Left lung (tissue), 10 donors: ENCODE data around the gene DNAI7. TPM values are rescaled to one million over a fixed set of nuclear protein-coding genes. Genes with fewer than 3 reads are reported as not detected.

Experiments
- ATAC-seq: fragments of 200-7000 bp; cut with Tn5 transposase; one replicate; pipeline ENCODE4 v1.9.1; 2020; ENCODE audit warnings: moderate library complexity
- DNase-seq, 4 donors: peaks; one replicate each; pipeline ENCODE4 v3.0.0-alpha.2; 2013 to 2020
- H3K27ac ChIP-seq, 2 donors: fragments of 200-600 bp; sonication (generic) in 1 of 2; one replicate each; pipeline versions ENCODE4 v1.5.0 to v1.8.0; 2020 to 2021
- H3K27me3 ChIP-seq, 2 donors: fragments of 200-600 bp; sonication (generic) in 1 of 2; one replicate each; pipeline versions ENCODE4 v1.5.0 to v1.8.0; 2020 to 2021
- H3K36me3 ChIP-seq, 2 donors: fragments of 200-600 bp; sonication (generic) in 1 of 2; one replicate each; pipeline versions ENCODE4 v1.5.0 to v1.8.0; 2020 to 2021
- H3K4me1 ChIP-seq, 2 donors: fragments of 200-600 bp; one replicate each; pipeline ENCODE4 v1.8.0; 2021
- H3K4me3 ChIP-seq, 2 donors: fragments of 200-600 bp; sonication (generic) in 1 of 2; one replicate each; pipeline versions ENCODE4 v1.5.0 to v1.8.0; 2020 to 2021; ENCODE audit warnings: mild to moderate bottlenecking in 1 of 2
- H3K9me3 ChIP-seq, 2 donors: fragments of 200-600 bp; sonication (generic) in 1 of 2; one replicate each; pipeline versions ENCODE4 v1.5.0 to v1.8.0; 2020 to 2021
- intact Hi-C, 2 donors: fragments of 100-400 bp; cut with DNase I; formaldehyde crosslinking; loops; one replicate each; pipeline versions ENCODE4 v1.11.2 to v1.14.2; 2022
- polyA plus RNA-seq, 6 donors: library from polyadenylated mRNA; unstranded; fragments of 120-200 nt; gene quantifications; one replicate each; pipeline ENCODE4 v1.2.1, GENCODE V29; 2013; ENCODE audit not compliant: insufficient read length in 6 of 6
- total RNA-seq, 2 donors: library from RNA; stranded (reverse); fragmentation: NEBNext Ultra II Directional; extraction: Animal tissue kit (Norgen Biotek cat#: 25700); gene quantifications; one replicate each; pipeline ENCODE4 v1.2.1, GENCODE V29; 2021
- TF ChIP-seq, protein P1 (sequence below), 2 donors: fragments of 200-600 bp; sonication (generic) in 1 of 2; IDR thresholded peaks; one replicate each; pipeline versions ENCODE4 v1.5.0 to v1.8.0; 2021; ENCODE audit warnings: antibody characterized with exemption in 2 of 2
- donor health status: DM: no; HTN: yes; CAD: no.
- donor health status: DM: no; HTN: no; CAD: no.

Gene DNAI7
- total and polyA plus RNA-seq, 8 donors, result 1.1 to 8.1 (median 4.2) TPM

DNA sequence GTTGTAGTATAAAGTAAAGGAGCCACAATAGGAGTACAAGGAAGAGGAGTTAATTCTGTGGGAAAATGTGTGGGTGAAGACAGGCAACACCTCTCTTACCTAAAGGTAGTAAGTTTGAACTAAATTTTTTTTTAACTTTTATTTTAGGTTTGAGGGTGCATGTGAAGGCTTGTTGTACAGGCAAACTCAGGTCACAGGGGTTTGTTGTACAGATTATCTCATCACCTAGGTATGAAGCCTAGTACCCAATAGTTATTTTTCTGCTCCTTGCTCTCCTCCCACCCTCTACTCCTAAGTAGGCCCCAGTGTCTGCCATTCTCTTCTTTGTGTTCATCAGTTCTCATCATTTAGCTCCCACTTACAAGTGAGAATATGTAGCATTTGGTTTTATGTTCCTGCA is 70.5 kb downstream of the DNAI7 start:
- TF ChIP-seq, protein P1, sequence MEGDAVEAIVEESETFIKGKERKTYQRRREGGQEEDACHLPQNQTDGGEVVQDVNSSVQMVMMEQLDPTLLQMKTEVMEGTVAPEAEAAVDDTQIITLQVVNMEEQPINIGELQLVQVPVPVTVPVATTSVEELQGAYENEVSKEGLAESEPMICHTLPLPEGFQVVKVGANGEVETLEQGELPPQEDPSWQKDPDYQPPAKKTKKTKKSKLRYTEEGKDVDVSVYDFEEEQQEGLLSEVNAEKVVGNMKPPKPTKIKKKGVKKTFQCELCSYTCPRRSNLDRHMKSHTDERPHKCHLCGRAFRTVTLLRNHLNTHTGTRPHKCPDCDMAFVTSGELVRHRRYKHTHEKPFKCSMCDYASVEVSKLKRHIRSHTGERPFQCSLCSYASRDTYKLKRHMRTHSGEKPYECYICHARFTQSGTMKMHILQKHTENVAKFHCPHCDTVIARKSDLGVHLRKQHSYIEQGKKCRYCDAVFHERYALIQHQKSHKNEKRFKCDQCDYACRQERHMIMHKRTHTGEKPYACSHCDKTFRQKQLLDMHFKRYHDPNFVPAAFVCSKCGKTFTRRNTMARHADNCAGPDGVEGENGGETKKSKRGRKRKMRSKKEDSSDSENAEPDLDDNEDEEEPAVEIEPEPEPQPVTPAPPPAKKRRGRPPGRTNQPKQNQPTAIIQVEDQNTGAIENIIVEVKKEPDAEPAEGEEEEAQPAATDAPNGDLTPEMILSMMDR (IDR thresholded peaks at IDR 0.05), result no peak
- DNase-seq, result no peak
- no peaks in the 10 kb centered on the region for H3K4me1 ChIP-seq
- H3K9me3 ChIP-seq, result no peaks in the 10 kb centered on the region
- no peak for ATAC-seq
- H3K4me3 ChIP-seq, result no peak overlapping the region
- H3K27ac ChIP-seq, result no peak overlapping the region
- intact Hi-C loops, result no loop called here
- no peaks in the 10 kb centered on the region for H3K36me3 ChIP-seq
- H3K27me3 ChIP-seq, result no peaks in the 10 kb centered on the region

DNA sequence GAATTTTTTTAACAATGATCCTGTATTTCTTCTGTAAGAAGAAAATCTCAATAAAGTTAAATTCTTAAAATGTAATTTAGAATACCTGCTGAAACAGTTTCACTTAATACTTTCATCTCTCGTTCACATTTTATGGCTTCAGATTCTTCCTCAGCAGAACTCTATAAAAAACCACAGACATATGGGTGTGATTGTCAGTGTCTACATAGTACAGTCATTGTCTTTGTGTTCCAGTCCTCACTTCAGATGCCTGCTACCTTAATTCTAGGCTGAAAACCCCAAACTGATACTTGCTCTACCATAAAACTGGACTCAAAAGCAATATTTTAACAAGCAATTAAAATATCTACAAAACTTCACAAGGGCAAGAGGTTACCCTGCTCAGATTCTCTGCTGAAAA is 71.8 kb downstream of the DNAI7 start:
- ATAC-seq (no peak), DNase-seq (no peak)
- H3K9me3 ChIP-seq, result no peaks in the 10 kb centered on the region
- TF ChIP-seq, protein P1 (IDR thresholded peaks at IDR 0.05), result no peak
- no peak overlapping the region for H3K4me3 ChIP-seq
- intact Hi-C loops, result no loop called here
- H3K36me3 ChIP-seq, result no peaks in the 10 kb centered on the region
- no peak overlapping the region for H3K27ac ChIP-seq
- H3K27me3 ChIP-seq, result no peaks in the 10 kb centered on the region
- H3K4me1 ChIP-seq, result no peaks in the 10 kb centered on the region

DNA sequence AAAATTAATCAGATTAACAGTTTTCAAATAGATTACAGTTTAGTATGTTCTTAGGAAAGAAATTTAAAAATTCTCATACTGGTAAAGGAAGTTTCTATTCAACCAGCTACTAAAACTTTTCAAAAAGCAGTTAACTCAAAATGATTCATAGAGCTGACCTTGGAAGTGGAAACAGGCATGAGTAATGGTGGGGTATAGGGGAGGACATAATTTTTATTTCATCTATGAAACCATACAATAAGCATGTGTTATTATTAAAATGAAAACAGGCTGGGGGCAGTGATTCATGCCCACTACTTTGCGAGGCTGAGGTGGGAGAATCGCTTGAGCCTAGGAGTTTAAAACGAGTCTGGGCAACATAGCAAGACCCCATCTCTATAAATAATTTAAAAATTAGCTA is 73.0 kb downstream of the DNAI7 start:
- Histone ChIP-seq H3K36me3 (no peaks in the 10 kb centered on the region), H3K27ac (no peak overlapping the region), H3K4me3 (no peak overlapping the region), H3K4me1 (no peaks in the 10 kb centered on the region), H3K27me3 (no peaks in the 10 kb centered on the region), H3K9me3 (no peaks in the 10 kb centered on the region)
- ATAC-seq (no peak), DNase-seq (no peak)
- TF ChIP-seq, protein P1 (IDR thresholded peaks at IDR 0.05), result no peak
- intact Hi-C loops, result no loop called here

DNA sequence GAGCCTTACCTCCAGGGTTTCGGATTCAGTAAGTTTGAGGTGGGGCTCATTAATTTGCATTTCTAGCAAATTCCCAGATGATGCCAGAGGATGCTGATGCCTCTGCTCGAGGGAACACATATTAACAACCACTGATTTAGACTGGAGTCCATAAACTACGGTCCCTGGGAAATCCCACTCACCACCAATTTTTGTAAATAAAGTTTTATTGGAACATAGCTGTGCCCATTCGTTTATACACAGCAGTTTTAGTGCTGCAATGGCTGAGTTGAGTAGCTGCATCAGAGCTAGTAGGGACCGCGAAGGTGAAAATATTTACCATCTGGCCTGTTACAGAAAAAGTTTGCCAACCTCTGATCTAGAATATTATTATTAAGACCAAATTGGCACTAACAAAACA is 73.8 kb downstream of the DNAI7 start:
- DNase-seq, result no peak
- no peaks in the 10 kb centered on the region for H3K36me3 ChIP-seq
- H3K4me1 ChIP-seq, result no peaks in the 10 kb centered on the region
- H3K27ac ChIP-seq, result no peak overlapping the region
- no peaks in the 10 kb centered on the region for H3K9me3 ChIP-seq
- H3K4me3 ChIP-seq, result no peak overlapping the region
- intact Hi-C loops, result no loop called here
- no peak for ATAC-seq
- no peaks in the 10 kb centered on the region for H3K27me3 ChIP-seq
- TF ChIP-seq, protein P1 (IDR thresholded peaks at IDR 0.05), result no peak

DNA sequence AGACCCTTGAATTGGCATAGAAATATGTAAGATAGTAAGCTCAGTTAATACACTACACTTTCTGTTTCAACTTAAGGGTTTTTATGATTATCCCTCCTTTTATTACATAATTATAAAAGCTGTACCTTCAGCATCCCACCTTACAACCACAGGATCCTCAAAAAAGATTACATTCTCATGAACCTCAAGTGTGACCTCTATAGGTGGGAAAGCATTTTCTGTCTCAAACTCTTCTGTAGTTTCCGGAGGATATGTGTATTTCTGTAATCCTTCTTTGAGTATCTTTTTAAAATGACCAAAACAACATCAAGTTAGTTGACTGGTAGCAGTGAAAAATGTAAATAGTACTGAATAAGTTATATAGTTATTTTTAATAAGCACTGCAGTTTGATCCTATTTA is 75.9 kb downstream of the DNAI7 start:
- Histone ChIP-seq H3K4me1 (no peaks in the 10 kb centered on the region), H3K36me3 (no peaks in the 10 kb centered on the region), H3K9me3 (no peaks in the 10 kb centered on the region), H3K4me3 (no peak overlapping the region), H3K27me3 (no peaks in the 10 kb centered on the region), H3K27ac (no peak overlapping the region)
- intact Hi-C loops, result no loop called here
- TF ChIP-seq, protein P1 (IDR thresholded peaks at IDR 0.05), result no peak
- DNase-seq (no peak), ATAC-seq (no peak)
